Stimulated activated CD4-positive, alpha-beta T cell treated with anti-CD3 and anti-CD28 coated beads, Interleukin-4, amount 100 ng/mL, for 4 hours (primary cell): ENCODE results near the gene UPP2.

Source experiments
- DNase-seq, 2 experiments: peaks; one replicate each; pipeline ENCODE4 v3.0.0-alpha.2; 2020

UPP2 gene

DNA sequence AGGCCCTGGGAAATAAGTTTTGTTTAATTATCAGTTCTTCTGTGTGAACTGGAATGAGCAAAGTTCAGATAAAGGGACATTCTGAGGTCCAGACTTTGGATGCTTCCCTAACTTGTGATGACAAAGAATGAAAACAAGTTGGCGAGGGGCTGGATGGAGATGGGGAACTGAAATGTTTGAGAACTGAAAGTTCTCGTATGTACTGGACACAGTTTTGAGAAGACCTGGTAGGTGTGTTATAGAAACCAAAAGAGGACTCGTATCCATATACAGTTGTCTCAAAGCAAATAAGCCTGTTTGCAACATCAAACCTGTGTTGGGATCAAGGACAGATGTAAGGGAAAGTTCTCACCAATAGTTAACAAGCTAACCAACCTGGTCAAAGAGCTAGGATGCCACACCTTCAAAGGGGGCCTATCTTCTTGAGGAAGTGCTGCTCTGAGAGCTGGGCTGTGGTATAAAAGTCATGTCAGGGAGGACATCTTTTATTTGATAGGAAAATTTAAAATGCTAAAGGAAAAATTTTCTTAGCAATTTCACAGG is at the start of gene UPP2:
Gene UPP2, plus strand, starts transcription at position 493 of the 543 bp plus-strand sequence. CDS start 188 bp downstream, outside the sequence.
- DNase-seq: no peak

DNA sequence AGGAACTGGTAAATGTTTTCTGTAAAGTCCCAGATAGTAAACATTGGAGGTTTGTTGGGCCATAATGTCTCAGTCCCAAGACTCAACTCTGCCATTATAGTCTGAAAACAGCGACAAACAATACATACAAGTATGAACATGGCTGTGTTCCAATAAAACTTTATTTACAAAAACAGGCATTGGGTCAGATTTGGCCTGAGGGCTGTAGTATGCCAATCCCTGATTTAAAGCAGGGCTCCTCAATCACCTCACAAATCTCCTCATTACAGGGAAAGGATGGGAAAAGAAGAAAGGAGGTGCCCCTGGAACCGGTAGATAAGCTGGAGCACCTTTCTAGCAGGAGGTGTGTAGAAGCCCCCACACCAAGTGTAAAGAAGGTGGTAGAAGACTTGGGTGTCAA is 48.9 kb upstream of the UPP2 start:
- DNase-seq: no peak

- DNase-seq: no peak
Observed at GRCh38 chr2:158056875-158057274, 44.8 kb upstream of the UPP2 start.

DNA sequence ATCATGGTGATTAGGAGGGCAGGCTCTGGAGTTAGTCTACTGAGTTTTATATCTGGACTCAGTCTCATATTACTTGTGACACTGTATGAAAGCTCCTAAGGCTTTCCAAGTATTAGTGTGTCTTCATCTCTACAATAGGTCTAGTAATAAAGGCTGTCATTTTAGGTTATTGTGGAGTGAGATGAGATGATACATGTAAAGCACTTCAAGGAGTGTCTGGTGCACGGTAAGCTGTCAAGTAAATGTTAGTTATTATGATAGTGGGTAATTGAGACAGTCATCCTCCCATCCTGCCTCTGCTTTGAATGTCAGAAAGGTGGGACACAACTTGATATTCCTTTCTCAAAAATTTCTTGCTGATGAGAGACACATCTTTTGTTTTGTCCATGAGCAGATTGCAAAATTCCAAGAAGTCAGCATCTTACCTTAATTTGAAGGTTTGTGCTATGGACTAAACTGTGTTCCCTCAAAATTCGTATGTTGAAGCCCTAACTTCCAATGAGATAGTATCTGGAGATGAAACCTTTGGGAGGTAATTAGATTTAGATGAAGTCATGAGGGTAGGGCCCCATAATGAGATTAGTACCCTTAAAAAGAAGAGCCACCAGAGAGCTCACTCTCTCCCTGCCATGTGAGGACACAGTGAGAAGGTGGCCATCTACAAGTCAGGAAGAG is 41.4 kb upstream of the UPP2 start:
- DNase-seq: no peak

DNA sequence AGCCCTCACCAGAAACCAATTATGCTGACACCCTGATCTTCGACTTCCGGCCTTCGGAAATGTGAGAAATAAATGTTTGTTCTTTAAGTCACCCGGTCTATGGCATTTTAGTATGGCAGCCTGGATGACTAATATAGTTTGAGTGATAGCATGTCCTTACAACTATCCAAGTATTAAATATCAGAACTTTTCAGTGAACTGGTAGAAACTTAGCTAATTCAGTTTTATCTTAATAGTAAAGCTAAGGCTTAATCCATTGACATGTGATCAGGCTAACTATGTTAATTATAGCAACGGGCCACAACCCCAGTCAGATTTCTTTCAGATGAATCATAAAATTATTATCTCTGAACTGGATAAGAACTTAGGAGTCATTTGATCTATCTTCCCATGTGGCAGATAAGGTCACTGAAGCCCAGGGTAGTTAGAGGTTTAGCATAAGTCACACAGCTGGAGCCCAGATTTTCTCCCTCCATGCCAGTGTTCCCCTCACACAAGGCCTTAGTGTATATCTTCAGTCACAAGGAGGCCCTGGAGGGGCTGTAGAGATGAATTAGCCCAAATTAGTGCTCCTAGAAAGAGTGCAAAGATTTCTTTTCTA is 40.7 kb upstream of the UPP2 start:
- no peak for DNase-seq

DNA sequence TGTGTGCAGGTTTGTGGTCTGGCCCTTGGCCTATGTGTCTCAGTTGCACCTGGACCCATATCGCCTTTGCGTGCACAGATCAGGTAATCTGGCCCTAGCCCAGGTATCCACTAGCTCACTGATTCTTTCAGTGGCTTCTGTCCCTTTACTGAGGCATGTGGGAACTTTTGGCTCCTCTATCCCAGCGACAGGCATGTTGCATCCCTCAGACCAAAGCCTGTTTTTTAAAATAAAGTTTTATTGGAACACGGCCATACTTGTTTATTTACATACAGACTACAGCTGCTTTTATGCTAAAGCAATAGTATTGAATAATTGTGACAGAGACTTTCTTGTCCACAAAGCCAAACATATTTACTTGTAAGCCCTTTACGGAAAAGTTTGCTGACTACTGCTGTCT is 39.9 kb upstream of the UPP2 start:
- no peak for DNase-seq

DNA sequence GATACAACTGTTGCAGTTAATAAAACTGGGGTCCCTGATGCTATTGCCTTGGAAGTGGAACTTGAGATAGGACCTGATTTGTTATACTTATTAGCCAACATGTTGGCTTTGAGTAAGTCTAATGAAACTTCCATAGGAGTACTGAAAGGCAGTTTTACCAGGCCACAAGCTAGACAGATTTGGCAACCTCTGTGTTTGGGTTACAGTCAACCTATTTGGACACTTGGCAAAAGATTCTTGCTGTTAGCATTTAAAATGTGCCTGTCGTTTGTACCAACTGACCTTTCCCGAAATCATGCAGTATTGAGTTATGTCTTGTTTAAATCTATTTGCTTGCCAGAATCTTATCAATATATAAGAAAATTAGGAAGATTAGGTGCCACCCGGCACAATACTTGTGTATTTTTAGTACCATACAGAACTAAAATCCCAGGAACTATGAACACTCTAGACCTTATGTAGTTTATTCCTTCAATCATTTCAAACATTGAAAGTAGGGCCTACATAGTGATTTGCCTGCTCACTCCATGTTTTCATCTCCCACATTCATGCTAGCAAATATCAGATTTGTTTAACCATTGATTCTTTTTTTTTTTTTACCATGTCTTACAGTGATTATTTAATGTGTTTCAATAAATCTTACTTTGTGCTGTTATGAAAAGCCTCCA is 35.5 kb upstream of the UPP2 start:
- no peak for DNase-seq

- no peak for DNase-seq
Observed at GRCh38 chr2:158071018-158071417, 30.7 kb upstream of the UPP2 start.

- no peak for DNase-seq
Observed at GRCh38 chr2:158072361-158072760, 29.3 kb upstream of the UPP2 start.

- no peak for DNase-seq
Observed at GRCh38 chr2:158079672-158080071, 22.0 kb upstream of the UPP2 start.

GRCh38 chr2:158088093-158088492 is 13.6 kb upstream of the UPP2 start:
- no peak for DNase-seq

GRCh38 chr2:158089322-158089721 is 12.4 kb upstream of the UPP2 start:
- DNase-seq: no peak

GRCh38 chr2:158091647-158092046 is 10.0 kb upstream of the UPP2 start:
- DNase-seq: no peak

GRCh38 chr2:158094487-158095092 is 7.1 kb upstream of the UPP2 start:
- no peak for DNase-seq

GRCh38 chr2:158095269-158095668 is 6.4 kb upstream of the UPP2 start:
- DNase-seq: no peak

DNA sequence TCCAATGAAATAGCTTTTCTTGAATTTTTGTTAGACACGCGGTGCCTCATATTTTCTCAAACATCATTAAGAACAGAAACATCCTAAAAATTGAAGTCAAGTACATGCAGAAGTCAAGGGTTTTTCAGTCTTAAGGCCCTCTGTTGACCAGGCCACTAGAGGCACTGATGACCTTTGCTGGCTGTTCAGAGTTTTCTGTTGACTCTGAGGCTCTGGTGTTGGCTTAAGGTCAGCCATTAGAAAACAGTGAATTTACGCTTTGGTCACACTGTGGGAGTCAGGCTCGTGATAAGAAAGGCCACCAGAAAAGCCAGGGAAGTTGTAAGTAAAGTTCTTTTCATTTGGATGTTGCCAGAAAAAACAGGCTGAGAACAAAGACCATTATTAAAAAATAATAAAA is 5.8 kb upstream of the UPP2 start:
- no peak for DNase-seq

DNA sequence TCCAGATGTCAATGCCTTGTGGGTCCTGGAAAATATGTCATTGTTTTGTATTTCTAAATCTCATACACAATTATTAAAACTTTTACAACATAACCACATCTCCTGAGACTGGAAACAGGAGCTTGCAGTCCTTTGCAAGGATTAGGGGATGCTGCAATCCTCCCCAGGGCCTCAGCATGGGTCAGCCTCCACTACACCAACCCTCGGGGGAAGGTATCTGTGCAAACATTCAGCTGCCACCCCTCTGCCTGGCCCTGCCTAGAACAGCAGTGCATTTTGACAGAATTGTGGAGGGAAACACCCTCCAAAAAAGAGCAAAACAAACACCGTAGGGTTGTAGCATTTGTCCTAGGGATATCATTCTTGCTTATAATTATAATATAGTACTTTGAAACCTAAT is 4.2 kb upstream of the UPP2 start:
- DNase-seq: no peak

GRCh38 chr2:158098178-158098577 is 3.5 kb upstream of the UPP2 start:
- DNase-seq: no peak

DNA sequence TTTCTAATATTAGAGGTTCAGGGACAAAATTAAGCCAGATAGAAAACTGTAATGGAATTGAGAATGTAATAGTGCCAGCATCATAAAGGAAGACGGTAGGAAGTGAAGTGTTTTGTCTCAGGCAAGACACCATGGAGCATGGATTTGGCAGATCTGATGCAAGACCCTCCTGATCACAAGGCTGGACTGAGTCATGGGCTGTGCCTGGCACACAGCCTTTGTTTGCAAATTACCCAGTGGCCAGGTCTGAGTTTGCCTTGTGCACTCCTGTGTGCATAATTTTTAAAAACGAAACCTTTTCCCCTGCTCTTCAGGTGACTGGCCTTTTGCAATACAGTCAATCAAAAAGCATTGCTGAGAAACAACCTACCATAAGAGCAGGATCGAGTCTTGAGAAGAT is 2.0 kb upstream of the UPP2 start:
- no peak for DNase-seq

- no peak for DNase-seq
Observed at GRCh38 chr2:158100411-158100810, 1.3 kb upstream of the UPP2 start.

- no peak for DNase-seq
Observed at GRCh38 chr2:158102446-158102845, 770 bp downstream of the UPP2 start.

GRCh38 chr2:158103411-158104012 is 1.8 kb downstream of the UPP2 start:
- DNase-seq: no peak

GRCh38 chr2:158104903-158105302 is 3.2 kb downstream of the UPP2 start:
- no peak for DNase-seq
